Measurements from ENCODE around the gene C1QC. TPM values are rescaled to one million over a fixed set of nuclear protein-coding genes. Genes with fewer than 3 reads are reported as not detected.

The C1QC gene
- total RNA-seq, 1 experiment from 2014 or later = not detected

- peaks cover 13% of the 10 kb centered on the region for H3K27me3 ChIP-seq
- DNase-seq = no peak
- H3K4me1 ChIP-seq = peaks cover 1% of the 10 kb centered on the region; the same call in 1 of the 2 replicates
- no peak overlapping the region for H3K4me3 ChIP-seq
- H3K9me3 ChIP-seq (replicated peaks) = no peaks in the 10 kb centered on the region
- H3K27ac ChIP-seq = no peak overlapping the region
- H3K36me3 ChIP-seq = no peaks in the 10 kb centered on the region
Measured at GRCh38 chr1:22629886-22630285, 13.5 kb upstream of the C1QC start.

GRCh38 chr1:22633697-22634463 lies 9.6 kb upstream of the C1QC start:
- no peak for DNase-seq
- peaks cover 9% of the 10 kb centered on the region for H3K27me3 ChIP-seq
- no peak overlapping the region for H3K4me3 ChIP-seq
- H3K4me1 ChIP-seq = peaks cover 15% of the 10 kb centered on the region
- H3K36me3 ChIP-seq = no peaks in the 10 kb centered on the region
- H3K9me3 ChIP-seq (replicated peaks) = no peaks in the 10 kb centered on the region
- no peak overlapping the region for H3K27ac ChIP-seq

- no peak overlapping the region for H3K27ac ChIP-seq
- H3K9me3 ChIP-seq (replicated peaks) = no peaks in the 10 kb centered on the region
- H3K4me3 ChIP-seq = no peak overlapping the region
- H3K27me3 ChIP-seq = peaks cover 3% of the 10 kb centered on the region; the same call in 1 of the 2 replicates
- H3K4me1 ChIP-seq = peaks cover 15% of the 10 kb centered on the region
- peak; percentile 94 for DNase-seq
- no peaks in the 10 kb centered on the region for H3K36me3 ChIP-seq
Measured at GRCh38 chr1:22635436-22635835, 8.0 kb upstream of the C1QC start.

- H3K4me3 ChIP-seq = no peak within 1 kb of the TSS
- H3K4me1 ChIP-seq = peaks cover 15% of the 10 kb centered on the region
- no peaks in the 10 kb centered on the region for H3K36me3 ChIP-seq
- H3K27ac ChIP-seq = no peak within 1 kb of the TSS
- H3K27me3 ChIP-seq = no peaks in the 10 kb centered on the region; the same call in 1 of the 2 replicates
- peak; percentile 27 to 41 for DNase-seq
- no peaks in the 10 kb centered on the region for H3K9me3 ChIP-seq (replicated peaks)
Measured at GRCh38 chr1:22636353-22636752, 7.1 kb upstream of the C1QC start, which contains the start of gene C1QA. Gene C1QA, plus strand, starts transcription at chr1:22636628. Its CDS starts 989 bp downstream, at chr1:22637617.

GRCh38 chr1:22636927-22637326 lies 6.5 kb upstream of the C1QC start:
- no peak overlapping the region for H3K4me3 ChIP-seq
- H3K27me3 ChIP-seq = no peaks in the 10 kb centered on the region; the same call in 1 of the 2 replicates
- H3K36me3 ChIP-seq = no peaks in the 10 kb centered on the region
- H3K4me1 ChIP-seq = peaks cover 15% of the 10 kb centered on the region
- no peaks in the 10 kb centered on the region for H3K9me3 ChIP-seq (replicated peaks)
- H3K27ac ChIP-seq = no peak overlapping the region
- no peak for DNase-seq

- no peak for DNase-seq
- Histone ChIP-seq H3K4me3 (no peak overlapping the region), H3K27me3 (peaks cover 5% of the 10 kb centered on the region; the same call in 1 of the 2 replicates), H3K36me3 (no peaks in the 10 kb centered on the region), H3K27ac (no peak overlapping the region), H3K9me3 (replicated peaks) (no peaks in the 10 kb centered on the region), H3K4me1 (peaks cover 15% of the 10 kb centered on the region)
Measured at GRCh38 chr1:22637907-22638445, 5.5 kb upstream of the C1QC start.

GRCh38 chr1:22638476-22639234 lies 4.8 kb upstream of the C1QC start:
- H3K4me3 ChIP-seq = no peak overlapping the region
- DNase-seq = no peak
- H3K36me3 ChIP-seq = no peaks in the 10 kb centered on the region
- peaks cover 5% of the 10 kb centered on the region for H3K27me3 ChIP-seq
- H3K9me3 ChIP-seq (replicated peaks) = no peaks in the 10 kb centered on the region
- peaks cover 15% of the 10 kb centered on the region for H3K4me1 ChIP-seq
- H3K27ac ChIP-seq = no peak overlapping the region

GRCh38 chr1:22639286-22639685 lies 4.1 kb upstream of the C1QC start:
- no peak overlapping the region for H3K4me3 ChIP-seq
- H3K4me1 ChIP-seq = peaks cover 15% of the 10 kb centered on the region
- no peak overlapping the region for H3K27ac ChIP-seq
- peaks cover 5% of the 10 kb centered on the region for H3K27me3 ChIP-seq
- H3K36me3 ChIP-seq = no peaks in the 10 kb centered on the region
- H3K9me3 ChIP-seq (replicated peaks) = no peaks in the 10 kb centered on the region
- DNase-seq = peak; percentile 51 to 56

- Histone ChIP-seq H3K27me3 (peaks cover 15% of the 10 kb centered on the region), H3K4me3 (no peak overlapping the region), H3K27ac (no peak overlapping the region), H3K4me1 (peaks cover 4% of the 10 kb centered on the region), H3K9me3 (replicated peaks) (no peaks in the 10 kb centered on the region), H3K36me3 (no peaks in the 10 kb centered on the region)
- DNase-seq = no peak
Measured at GRCh38 chr1:22641247-22641646, 2.2 kb upstream of the C1QC start.

- DNase-seq = peak; percentile 79 to 85
Measured at GRCh38 chr1:22641906-22642636, 1.4 kb upstream of the C1QC start.

GRCh38 chr1:22643928-22644327 lies 495 bp downstream of the C1QC start:
- H3K4me3 ChIP-seq = no peak overlapping the region
- H3K9me3 ChIP-seq (replicated peaks) = no peaks in the 10 kb centered on the region
- peaks cover 20% of the 10 kb centered on the region for H3K27me3 ChIP-seq
- H3K4me1 ChIP-seq = no peaks in the 10 kb centered on the region
- no peak overlapping the region for H3K27ac ChIP-seq
- H3K36me3 ChIP-seq = no peaks in the 10 kb centered on the region
- DNase-seq = no peak

More at GRCh38 chr1:22641906-22642636, 1.4 kb upstream of the C1QC start:
- Histone ChIP-seq H3K9me3 (replicated peaks) (no peaks in the 10 kb centered on the region), H3K4me3 (no peak overlapping the region), H3K36me3 (no peaks in the 10 kb centered on the region), H3K27ac (no peak overlapping the region), H3K4me1 (no peaks in the 10 kb centered on the region), H3K27me3 (peaks cover 15% of the 10 kb centered on the region)

- Histone ChIP-seq H3K27ac (no peak overlapping the region), H3K27me3 (peaks cover 20% of the 10 kb centered on the region)
- no peak for DNase-seq
Measured at GRCh38 chr1:22645931-22646330, 2.5 kb downstream of the C1QC start.

GRCh38 chr1:22646384-22646783 lies 3.0 kb downstream of the C1QC start:
- Histone ChIP-seq H3K27ac (no peak overlapping the region), H3K27me3 (peaks cover 20% of the 10 kb centered on the region), H3K9me3 (replicated peaks) (no peaks in the 10 kb centered on the region), H3K4me1 (no peaks in the 10 kb centered on the region), H3K4me3 (no peak overlapping the region), H3K36me3 (no peaks in the 10 kb centered on the region)
- DNase-seq = no peak

More at GRCh38 chr1:22645931-22646330, 2.5 kb downstream of the C1QC start:
- Histone ChIP-seq H3K36me3 (no peaks in the 10 kb centered on the region), H3K4me1 (no peaks in the 10 kb centered on the region), H3K4me3 (no peak overlapping the region), H3K9me3 (replicated peaks) (no peaks in the 10 kb centered on the region)

GRCh38 chr1:22650089-22650693 lies 6.8 kb downstream of the C1QC start:
- Histone ChIP-seq H3K27ac (no peak overlapping the region), H3K27me3 (peaks cover 27% of the 10 kb centered on the region), H3K36me3 (no peaks in the 10 kb centered on the region), H3K4me1 (no peaks in the 10 kb centered on the region), H3K4me3 (no peak overlapping the region), H3K9me3 (replicated peaks) (no peaks in the 10 kb centered on the region)
- DNase-seq = no peak

All from SJCRH30 (cell line).